A172 (cell line): ENCODE measurements around the gene OR6C75. TPM values are rescaled to one million over a fixed set of nuclear protein-coding genes. Genes with fewer than 3 reads are reported as not detected.
"Not testable (repeated sequence)": the region's sequence is repeated elsewhere in the genome, so short reads cannot be mapped to it uniquely, and the experiment has no call there.

Source experiments
- DNase-seq: peaks from one replicate; pipeline ENCODE4 v3.0.0-alpha.2; 2015; ENCODE audit warnings: low spot score
- total RNA-seq: library from RNA; depleted of rRNA; stranded (reverse); fragments of >200 nt; shearing (Covaris generic); gene quantifications from 2 replicates; pipeline ENCODE4 v1.2.3, GENCODE V29; 2014; rRNA removed

OR6C75 gene
- total RNA-seq: not detected in 2 replicates

DNA sequence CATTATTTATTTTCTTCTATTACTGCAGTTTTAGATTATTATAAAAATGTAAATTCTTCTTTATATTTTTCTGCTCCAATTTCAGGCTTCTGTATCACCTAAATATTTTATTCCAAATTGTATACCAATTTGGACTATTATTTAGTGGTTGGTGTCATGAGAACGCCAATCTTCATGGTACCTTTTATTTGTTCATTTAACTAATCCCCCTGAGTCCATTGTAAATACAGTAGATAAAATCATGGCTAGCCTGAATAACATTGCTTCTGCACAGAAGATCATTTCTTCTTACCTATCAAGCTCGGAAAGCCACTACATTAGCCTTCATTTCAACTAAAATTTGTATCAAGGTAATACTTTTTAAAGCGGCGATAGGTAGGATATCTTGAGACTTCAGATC lies at the start of gene OR6C75:
OR6C75 (plus strand) TSS at position 301 of the 400 bp plus-strand sequence. CDS start 2,136 bp downstream, outside the sequence.
- DNase-seq: no peak

DNA sequence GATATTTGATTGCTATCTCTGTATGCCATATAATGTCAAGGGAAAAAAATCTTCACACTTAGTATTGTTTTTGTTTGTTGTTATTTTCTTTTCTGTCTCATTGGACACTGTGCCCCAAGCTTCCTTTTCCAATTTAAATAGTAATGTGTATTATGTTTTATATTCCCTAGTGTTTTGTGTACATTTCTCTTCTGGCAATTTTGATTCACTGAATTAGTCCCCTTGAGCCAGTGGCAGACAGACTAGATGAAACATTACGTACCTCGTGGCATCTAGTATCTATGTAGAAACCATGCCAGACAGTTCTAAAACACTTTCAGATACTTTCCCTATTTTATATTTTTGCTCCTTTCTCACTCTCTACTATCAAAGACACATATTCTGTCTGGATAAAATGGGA lies 48.7 kb upstream of the OR6C75 start, which contains the start of gene OR6C1:
OR6C1 (plus strand) TSS at position 301 of the 400 bp plus-strand sequence. CDS start 6,257 bp downstream, outside the sequence.
- DNase-seq: no peak

DNA sequence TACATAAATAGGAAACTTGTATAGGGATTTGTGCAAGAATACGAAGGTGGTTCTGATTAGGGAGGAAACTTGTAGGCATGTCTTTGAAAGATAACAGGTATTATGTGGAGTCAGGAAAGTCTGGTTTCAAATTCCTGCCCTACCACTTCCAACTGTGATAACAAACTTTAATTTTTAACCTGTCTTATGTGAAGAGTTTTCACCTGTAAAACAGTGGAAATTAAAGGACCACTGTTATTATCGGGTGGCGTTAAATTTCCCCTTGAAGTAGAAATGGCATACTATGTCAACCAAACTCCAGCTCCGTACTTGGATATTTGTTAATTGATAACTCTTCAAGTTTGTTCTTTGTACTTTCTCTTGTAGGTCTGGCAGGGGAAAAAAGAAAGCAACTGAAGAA lies 42.6 kb upstream of the OR6C75 start:
- DNase-seq: no peak

DNA sequence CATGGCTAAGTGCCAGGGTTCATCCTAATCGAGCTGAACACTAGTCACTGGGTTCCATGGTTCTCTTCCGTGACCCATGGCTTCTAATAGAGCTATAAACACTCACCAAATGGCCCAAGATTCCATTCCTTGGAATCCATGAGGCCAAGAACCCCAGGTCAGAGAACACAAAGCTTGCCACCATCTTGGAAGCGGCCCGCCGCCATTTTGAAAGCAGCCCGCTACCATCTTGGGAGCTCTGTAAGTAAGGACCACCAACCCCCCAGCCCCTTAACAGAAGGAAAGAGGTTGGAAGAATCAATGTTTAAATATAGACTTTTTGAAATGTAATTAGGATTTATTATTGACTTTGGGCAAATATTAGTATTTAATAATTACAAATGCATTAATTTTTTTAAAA lies 37.0 kb upstream of the OR6C75 start:
- not testable (repeated sequence) for DNase-seq

DNA sequence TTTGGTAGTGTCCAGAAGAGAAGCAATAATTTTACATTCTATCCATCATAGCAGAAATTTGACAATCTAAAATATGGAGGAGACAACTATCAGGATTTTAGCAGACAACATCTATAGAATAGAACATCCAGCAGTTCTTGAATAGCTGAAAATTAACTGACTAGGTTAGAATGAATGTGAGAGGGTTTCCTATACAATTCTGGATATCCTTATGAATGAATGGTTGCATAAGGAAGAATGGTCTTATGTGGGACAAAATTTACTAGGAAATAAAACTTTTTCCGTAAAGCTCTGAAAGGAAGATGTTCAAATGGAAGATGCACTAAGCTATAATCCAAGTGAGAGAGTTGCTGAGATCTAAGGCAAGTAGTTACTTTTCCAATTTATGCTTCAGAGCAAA lies 32.3 kb upstream of the OR6C75 start, which contains the start of gene OR6C3:
OR6C3 (plus strand) TSS at position 301 of the 400 bp plus-strand sequence. CDS start 955 bp downstream, outside the sequence.
- DNase-seq: no peak

DNA sequence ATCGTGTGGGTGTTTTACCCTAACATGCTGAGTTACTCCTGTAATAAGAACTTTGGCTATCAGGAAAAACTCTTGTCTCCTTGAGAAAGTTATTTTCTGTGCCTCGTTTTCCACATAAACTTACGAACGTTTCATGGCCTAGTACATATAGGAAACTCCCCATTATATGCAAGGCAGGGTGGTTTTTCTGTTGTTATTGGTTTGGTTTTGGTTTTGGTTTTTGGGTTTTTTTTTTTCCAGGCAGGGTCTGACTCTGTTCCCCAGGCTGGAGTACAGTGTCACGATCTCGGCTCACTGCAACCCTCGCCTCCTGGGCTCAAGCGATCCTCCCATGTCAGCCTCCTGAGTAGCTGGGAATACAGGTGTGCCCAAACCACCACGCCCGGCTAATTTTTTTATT lies 26.8 kb upstream of the OR6C75 start:
- DNase-seq: no peak

DNA sequence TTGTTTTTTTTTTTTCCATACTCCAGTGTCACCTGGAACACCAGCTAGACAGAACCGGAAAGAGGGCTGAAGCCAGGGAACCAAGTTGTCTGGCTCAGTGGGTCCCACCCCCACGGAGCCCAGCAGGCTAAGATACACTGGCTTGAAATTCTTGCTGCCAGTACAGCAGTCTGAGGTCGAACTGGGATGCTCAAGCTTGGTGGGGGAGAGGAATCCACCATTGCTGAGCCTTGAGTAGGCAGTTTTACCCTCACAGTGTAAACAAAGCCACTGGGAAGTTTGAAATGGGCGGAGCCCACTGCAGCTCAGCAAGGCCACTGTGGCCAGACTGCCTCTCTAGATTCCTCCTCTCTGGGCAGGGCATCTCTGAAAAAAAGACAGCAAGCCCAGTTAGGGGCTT lies 7.4 kb upstream of the OR6C75 start:
- DNase-seq: not testable (repeated sequence)

DNA sequence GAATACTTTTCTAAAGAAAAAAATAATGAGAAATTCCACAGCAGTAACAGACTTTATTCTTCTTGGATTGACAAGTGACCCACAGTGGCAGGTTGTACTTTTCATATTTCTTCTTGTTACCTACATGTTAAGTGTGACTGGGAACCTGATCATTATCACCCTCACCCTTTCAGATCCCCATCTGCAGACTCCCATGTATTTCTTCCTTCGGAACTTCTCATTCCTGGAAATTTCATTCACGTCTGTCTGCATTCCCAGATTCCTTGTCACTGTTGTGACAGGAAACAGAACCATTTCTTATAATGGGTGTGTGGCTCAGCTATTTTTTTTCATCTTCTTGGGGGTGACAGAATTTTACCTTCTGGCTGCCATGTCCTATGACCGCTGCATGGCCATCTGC lies 2.3 kb downstream of the OR6C75 start:
- no peak for DNase-seq

DNA sequence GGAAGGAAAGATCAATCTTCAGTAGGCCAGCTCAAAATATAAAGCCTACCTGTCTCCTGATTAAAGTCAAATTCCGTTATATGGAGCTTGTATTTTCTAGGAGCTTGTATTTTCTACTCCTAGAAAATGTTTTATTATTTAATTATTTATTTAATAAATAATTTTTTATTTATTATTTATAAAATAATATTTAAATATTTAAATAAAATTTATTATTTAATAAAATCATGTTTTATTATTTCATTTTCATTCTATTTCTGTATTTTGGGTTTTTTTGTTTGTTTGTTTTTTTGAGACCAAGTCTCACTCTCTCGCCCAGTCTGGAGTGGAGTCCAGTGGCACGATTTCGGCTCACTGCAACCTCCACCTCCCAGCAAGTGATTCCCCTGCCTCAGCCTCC lies 9.7 kb downstream of the OR6C75 start:
- DNase-seq: no peak

DNA sequence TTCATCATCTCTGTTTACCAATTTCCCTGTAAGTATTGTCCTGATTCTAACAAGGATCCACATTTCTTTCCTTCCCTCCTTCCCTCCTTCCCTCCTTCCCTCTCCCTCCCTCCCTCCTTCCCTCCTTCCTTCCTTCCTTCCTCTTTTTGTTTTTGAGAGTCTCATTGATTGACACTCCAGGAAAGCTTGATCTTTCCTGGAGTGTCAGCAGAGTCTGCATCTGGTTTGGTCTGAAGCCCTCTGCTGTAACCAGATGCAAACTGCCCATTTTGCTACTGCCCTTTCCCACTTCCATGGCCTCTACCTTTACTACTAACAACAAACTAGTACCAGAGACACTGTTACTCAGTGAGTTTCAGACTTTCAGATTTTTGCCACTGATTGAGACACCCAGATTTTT lies 23.1 kb downstream of the OR6C75 start:
- no peak for DNase-seq

DNA sequence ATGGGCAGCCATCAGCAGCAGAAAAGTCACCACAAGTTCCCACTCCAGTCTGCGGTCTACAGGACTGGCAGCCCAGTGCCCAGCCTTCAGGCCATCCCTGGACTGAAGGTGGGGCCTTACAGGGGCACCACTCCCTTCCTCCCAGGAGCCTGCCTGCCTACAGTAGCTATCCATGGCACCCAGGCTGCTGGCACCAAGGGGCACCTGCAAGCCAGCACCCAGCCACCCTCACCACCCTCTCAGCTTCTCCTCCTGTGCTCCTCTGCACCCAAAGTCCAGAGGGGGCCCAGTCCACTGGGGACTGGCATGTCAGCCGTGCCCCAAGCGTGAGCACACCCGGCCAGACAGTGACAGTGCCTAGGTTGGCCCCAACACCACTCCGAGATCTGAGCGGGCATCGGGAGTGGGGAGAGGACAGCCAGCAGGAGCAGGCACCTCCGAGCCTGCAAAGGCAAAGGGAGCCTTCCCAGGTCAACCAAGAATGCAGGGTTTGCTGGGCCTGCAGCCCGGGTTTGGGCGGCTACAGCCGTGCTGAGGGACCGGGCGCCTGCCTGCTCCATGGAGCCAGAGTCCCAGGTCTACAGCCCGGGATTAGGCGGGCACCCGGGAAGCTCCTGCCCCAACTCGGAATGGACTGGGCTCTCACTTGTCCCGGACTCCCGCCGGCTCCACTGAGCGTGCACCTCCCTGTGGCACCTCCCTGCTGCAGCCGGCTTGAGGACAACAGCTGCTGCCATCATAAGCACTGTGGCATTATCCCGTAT lies 29.4 kb downstream of the OR6C75 start:
- no peak for DNase-seq

DNA sequence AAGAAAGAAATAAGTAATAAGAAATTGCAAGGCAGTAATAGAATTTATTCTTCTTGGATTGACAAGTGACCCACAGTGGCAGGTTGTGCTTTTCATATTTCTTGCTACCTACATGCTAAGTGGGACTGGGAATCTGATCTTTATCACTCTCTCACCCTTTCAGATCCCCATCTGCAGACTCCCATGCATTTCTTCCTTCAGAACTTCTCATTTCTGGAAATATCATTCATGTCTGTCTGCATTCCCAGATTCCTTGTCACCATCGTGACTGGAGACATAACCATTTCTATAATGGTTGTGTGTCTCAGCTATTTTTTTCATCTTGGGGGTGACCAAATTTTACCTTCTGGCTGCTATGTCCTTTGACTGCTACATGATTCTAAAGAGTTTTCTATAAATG lies 33.6 kb downstream of the OR6C75 start:
- DNase-seq: no peak

DNA sequence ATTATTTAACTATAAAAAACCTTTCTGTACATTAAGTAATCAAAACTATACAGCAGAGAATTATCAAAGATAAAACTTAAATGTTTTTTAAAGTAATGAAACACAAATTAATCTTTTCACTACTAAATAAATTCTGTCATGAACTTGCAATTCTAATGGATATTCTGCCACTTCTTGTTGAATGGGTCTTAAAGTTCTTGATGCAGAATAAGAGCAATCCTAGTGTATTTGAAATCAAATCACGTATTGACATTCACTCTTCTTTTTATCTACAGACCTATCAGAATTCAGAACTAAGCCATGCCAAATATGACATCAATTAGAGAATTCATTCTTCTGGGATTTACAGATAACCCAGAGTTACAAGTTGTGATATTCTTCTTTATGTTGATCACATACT lies 37.5 kb downstream of the OR6C75 start, which contains the start of gene OR6C65:
OR6C65 (plus strand) TSS at position 301 of the 400 bp plus-strand sequence; CDS start at position 301, 0 bp downstream.
- no peak for DNase-seq

DNA sequence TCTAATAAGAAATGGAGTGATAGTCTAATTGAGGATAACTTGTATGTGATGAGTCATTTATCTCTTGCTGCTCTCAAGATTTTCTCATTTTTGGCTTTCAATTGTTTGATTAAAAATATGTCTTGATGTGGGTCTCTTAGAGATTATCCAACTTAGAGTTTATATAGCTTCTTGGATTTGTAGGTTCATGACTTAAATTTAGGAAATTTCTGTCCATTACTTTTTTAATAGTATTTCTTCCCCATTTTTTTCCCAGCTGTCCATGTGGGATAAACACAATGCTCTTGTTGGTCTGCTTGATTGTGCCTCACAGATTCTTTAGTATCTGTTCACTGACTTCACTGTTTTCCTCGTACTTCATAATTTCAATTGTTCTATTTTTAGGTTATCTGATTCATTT lies 45.1 kb downstream of the OR6C75 start:
- DNase-seq: no peak

DNA sequence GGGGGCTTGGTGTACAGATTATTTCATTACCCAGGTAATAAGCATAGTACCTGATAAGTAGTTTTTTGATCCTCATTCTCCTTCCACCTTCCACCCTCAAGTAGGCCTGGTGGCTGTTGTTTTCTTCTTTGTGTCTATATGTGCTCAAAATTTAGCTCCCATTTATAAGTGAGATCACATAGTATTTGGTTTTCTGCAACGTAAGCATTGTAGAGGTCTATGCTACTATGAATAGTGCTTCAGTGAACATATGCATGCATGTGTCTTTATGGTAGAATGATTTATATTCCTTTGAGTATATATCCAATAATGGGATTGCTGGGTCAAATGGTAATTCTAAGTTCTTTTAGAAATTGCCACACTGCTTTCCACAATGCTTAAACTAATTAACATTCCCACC lies 46.4 kb downstream of the OR6C75 start:
- DNase-seq: not testable (repeated sequence)

DNA sequence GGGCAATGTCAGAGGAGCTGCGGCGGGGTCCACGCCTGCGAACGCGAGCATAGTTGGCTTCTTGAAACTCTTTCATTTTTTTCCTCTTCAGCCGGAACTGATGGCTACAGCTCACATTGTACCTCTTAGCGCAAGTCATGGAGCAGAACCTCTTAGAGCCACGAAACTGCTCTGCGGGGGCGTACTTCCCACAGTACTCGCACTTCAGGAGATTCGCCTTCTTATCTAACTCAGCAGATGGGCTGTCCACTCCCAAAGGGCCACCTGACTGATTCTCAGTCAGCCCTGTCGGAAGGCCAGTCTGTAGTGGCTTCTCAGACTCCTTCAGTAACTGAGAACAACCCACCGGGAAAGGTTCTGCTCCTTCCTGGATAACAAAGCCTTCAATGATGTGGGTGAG lies 49.4 kb downstream of the OR6C75 start:
- not testable (repeated sequence) for DNase-seq

DNA sequence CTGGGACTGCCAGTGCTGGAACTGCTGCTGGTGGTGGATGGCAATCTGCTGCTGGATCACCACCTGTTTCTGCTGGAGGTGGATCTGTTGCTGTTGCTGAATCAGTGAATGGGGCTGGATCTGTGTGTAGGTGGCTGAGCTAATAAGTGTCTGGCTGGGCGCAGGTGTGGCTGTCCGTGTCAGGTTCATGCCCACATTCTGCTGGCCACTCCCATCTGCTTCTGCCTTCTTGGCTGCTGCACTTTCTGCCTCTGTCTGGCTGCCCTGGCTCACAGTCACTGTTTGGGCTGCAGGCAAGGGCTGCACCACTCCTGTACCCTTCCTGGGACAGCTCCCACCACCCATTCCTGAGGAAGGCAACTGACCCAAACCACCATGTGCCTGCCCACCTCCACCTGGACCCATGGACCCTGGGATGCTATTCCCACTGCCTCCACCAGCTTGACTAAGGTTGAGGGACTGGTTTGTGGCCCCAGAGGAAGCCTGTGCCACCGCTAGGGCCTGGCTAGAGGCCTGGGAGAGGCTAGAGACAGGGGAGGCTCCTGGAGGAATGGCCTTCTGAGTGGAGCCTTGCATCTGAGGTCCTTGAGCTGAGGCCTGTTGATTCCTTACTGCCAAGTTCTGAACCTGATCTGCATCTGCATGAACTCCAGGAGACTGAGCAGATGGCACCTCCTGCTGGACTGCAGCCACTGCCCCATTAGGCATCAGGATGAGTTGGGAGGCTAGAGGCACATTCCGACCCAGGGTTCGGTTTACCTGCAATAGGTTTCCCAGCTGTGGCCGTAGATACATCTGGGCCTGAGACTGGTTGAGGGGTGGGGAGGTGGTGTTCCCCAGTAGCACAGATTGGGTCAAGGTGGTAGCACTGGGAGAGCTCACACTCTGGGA lies 51.0 kb downstream of the OR6C75 start:
- DNase-seq: not testable (repeated sequence)

DNA sequence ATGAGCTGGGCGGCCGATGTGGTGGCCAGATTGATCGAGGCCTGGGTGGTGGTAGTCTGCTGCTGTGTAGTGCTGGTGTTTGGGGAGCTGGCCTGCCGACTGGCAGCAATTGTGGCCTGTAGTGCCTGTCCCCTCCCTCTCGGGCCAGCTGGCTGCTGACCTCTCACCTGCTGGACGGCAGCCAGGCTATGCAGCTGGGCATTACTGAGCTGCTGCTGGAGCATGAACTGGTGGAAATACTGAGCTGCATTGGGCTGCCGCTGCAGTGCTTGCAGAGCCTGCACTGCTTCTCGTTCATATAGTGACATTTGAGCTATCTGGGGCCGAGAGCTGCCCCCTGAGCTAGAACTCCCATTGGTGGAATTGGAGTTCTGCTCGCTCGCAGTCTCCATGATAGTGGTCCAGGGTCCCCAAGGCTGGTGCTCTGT lies 51.6 kb downstream of the OR6C75 start:
- DNase-seq: not testable (repeated sequence)

DNA sequence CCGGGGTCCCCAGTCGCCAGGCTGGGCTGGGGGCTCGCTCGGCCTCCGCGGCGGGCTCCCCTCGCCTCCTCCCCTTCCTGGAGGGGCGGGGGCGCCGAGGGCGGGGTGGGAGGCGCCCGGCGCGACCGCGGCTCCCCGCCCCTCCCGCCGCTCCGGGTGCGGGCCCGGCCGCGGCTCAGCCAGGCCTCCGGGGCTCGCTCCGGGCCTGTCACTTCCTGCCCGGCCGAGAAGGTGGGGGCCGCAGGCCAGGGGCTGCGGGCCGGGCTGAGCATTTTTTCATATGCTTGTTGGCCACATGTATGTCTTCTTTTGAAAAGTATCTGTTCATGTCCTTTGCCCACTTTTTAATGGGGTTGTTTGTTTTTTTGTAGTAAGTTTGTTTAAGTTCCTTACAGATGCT lies 52.1 kb downstream of the OR6C75 start:
- DNase-seq: not testable (repeated sequence)

DNA sequence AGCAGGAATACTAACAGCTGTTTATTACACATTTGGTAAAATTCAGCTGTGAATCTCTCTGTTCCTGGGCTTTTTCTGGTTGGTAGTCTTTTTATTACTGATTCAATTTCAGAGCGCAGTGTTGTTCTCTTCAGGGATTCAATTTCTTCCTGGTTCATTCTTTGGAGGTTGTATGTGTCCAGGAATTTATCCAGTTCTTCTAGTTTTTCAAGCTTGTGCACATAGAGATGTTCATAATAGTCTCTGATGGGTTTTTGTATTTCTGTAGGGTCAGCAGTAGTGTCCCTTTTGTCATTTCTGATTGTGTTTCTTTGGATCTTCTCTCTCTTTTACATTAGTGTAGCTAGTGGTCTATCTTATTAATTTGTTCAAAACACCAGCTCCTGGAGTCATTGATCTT lies 54.2 kb downstream of the OR6C75 start:
- DNase-seq: no peak
